Activated CD4-positive, CD25-positive, alpha-beta regulatory T cell (primary cell): Measurements from ENCODE around the gene CCDC81.
"Not testable (repeated sequence)": the region's sequence is repeated elsewhere in the genome, so short reads cannot be mapped to it uniquely, and the experiment has no call there.

Source experiments
- DNase-seq, 4 experiments: peaks; one replicate each; lab custom pipeline; 2025; lab: John Stamatoyannopoulos, UW

CCDC81 gene

DNA sequence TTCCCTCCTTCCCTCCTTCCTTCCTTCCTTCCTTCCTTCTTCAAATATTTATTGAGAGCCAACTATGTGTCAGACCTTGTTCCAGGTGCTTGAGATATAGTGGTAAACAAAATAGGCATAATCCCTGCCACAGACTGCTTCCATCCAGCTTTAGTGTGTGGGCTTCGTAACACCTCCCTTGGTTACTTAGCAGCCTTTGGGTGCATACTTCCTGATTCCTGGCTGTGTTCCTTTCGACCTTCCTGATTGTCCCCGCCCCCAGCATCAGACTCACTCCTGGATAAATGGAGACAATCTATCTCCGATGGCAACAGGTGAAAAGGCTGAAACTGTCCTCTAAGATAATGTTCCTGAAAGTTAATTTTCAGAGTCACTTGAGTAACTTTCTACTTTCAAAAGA is 13.5 kb downstream of the CCDC81 start:
- DNase-seq = no peak

DNA sequence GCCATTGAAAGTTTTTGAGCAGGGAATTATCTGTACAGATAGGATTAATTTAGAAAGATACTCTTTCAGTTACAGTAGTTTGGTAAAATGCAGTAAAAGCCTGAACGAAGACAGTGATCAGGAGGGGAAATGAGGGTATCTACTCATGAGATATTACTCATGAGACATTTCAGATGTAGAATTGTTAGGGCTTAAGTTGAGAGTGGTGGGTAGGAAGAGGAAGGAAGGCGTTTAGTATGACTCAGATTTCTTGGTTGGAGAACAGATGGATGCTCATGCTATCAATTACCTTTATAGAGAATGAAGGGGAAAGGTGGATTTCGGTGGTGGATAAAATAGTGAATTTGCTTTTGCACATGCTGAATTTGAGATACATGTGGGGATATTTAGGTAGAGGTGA is 15.8 kb downstream of the CCDC81 start:
- DNase-seq = no peak

GRCh38 chr11:86395061-86395551 is 20.4 kb downstream of the CCDC81 start:
- DNase-seq = no peak

DNA sequence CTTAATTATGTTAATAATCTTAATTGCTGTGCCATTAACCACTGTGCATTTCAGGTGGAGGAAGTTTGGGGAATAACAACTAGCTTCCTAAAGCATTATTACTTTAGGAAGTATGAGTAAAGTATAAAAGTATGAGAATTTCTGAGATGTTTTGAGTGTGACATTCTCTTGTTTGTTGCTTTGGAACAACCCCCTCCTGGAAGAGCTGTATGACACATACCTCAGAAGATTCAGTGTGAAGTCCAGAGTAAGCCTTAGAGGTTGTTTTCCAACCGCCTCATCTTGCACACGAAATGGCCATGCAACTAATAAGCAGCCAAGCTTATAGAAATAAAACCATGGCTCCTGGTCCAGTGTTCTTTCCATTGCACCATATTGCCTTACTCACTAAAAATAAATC is 21.7 kb downstream of the CCDC81 start:
- DNase-seq = no peak

- DNase-seq = no peak
Measured at GRCh38 chr11:86397351-86397750, 22.7 kb downstream of the CCDC81 start.

DNA sequence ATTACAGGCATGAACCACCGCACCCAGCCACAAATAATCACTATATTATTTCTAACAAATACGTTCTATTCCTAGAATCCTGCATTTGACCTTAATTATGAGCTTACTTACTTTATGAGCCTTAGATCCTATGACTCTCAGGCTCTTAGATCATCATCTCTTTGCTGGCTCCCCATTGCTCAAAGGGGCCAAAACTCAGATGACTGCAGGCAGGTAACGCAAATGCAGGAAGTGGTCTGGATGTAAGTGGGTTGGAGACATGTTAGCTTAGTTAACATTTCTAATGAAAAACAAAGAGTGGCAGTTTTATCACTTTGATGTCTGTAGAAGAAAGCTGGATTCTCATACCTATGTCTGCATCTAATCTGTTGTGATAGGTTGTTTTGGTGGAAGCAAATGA is 23.4 kb downstream of the CCDC81 start:
- DNase-seq = no peak

GRCh38 chr11:86403458-86403857 is 28.8 kb downstream of the CCDC81 start:
- no peak for DNase-seq

GRCh38 chr11:86408845-86409244 is 34.2 kb downstream of the CCDC81 start:
- DNase-seq = no peak

- DNase-seq = no peak
Measured at GRCh38 chr11:86414032-86414431, 39.3 kb downstream of the CCDC81 start.

- no peak for DNase-seq
Measured at GRCh38 chr11:86415026-86415425, 40.3 kb downstream of the CCDC81 start.

DNA sequence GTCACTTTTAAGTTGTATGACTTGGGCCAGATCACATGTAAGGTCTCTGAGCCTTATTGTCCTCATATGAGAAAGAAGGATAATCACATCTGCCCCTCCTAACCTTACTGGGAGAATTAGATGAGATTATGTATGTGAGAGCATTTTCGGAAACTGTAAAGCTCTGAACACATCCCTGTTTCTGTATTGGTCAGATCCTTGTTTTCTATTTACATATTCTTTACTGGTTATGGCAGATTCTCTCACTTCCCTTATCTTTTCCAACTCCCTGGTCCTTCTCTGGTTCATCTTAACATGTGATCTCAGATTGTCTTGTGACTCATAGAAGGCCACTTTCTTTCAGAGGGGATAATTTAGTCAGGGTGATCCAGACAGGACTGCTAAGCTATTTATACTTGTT is 41.8 kb downstream of the CCDC81 start:
- DNase-seq = no peak

GRCh38 chr11:86416951-86417350 is 42.3 kb downstream of the CCDC81 start:
- not testable (repeated sequence) for DNase-seq

DNA sequence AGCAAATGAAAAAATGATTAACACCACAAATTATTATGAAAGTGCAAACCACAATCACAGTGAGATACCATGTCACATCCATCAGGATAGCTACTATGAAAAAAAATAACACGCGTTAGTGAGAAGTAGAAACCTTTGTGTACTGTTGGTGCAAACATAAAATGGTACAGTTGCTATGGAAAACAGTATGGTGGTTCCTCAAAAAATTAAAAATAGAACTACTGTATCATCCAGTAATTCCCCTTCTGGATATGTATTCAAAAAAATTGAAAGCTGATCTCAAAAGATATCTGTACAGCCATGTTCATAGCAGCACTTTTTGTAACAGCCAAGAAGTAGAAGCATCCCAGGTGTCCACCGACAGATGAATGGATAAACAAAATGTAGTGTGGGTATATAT is 43.4 kb downstream of the CCDC81 start:
- DNase-seq = no peak

- DNase-seq = no peak
Measured at GRCh38 chr11:86418513-86418912, 43.8 kb downstream of the CCDC81 start.

- no peak for DNase-seq
Measured at GRCh38 chr11:86418917-86419316, 44.2 kb downstream of the CCDC81 start.

DNA sequence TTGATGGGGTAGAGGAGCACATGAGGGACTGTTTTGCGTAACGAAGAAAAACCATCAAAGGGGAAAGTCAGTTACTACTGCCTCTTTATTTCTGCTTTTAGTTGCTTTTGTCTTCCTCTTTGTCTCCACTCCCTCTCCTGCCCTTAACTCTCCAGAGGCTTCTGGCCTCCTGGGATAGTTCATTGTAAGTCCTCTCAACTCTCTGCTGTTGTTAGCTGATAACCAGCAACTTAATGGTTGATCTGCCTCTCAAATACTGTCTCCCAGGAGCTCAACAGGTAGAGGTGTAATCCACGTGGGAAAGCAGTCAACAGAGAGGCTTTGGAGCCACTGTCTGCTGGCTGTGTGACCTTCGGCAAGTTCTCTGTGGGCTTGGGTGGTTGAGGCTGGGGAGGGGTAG is 47.3 kb downstream of the CCDC81 start:
- no peak for DNase-seq

- DNase-seq = no peak
Measured at GRCh38 chr11:86422371-86422770, 47.7 kb downstream of the CCDC81 start.

- not testable (repeated sequence) for DNase-seq
Measured at GRCh38 chr11:86423488-86423887, 48.8 kb downstream of the CCDC81 start.

- no peak for DNase-seq
Measured at GRCh38 chr11:86427441-86427840, 52.8 kb downstream of the CCDC81 start.

GRCh38 chr11:86431258-86431657 is 56.6 kb downstream of the CCDC81 start:
- DNase-seq = no peak

- not testable (repeated sequence) for DNase-seq
Measured at GRCh38 chr11:86433361-86434095, 58.8 kb downstream of the CCDC81 start.

- no peak for DNase-seq
Measured at GRCh38 chr11:86435711-86436110, 61.0 kb downstream of the CCDC81 start.

- no peak for DNase-seq
Measured at GRCh38 chr11:86438685-86439084, 64.0 kb downstream of the CCDC81 start.

DNA sequence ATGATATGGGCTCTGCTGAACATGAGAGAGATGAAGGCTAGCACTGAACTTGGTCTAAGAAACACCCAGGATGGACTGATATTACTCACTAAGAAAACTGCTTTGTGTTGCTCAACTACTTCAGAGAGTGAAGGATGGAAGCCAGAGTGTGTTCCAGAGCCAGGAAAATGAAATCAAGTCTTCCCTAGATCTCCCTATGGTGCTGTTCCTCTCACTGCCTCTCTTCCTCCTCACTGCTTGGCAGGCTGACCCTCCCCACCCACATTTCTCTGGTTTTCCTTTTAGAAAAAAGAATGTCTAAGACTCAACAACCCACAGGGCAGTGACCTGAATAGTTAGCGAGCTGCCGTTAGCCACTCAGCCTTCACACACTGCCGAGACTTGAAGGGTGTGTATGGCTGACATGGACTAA is 65.6 kb downstream of the CCDC81 start:
- no peak for DNase-seq
